B cell (primary cell): ENCODE measurements around the gene AFTPH.

Experiments
- EZH2 ChIP-seq: IDR thresholded peaks from 2 replicates; pipeline ENCODE4 v1.6.1; 2012; ENCODE audit warnings: borderline replicate concordance, low read depth, mild to moderate bottlenecking, moderate library complexity, low read length; ENCODE audit not compliant: insufficient read depth, poor library complexity, severe bottlenecking
- TF ChIP-seq, protein P1 (sequence below): fragments of 200-600 bp; IDR thresholded peaks from one replicate; pipeline ENCODE4 v1.8.0; 2022; ENCODE audit warnings: antibody characterized with exemption, mild to moderate bottlenecking

DNA sequence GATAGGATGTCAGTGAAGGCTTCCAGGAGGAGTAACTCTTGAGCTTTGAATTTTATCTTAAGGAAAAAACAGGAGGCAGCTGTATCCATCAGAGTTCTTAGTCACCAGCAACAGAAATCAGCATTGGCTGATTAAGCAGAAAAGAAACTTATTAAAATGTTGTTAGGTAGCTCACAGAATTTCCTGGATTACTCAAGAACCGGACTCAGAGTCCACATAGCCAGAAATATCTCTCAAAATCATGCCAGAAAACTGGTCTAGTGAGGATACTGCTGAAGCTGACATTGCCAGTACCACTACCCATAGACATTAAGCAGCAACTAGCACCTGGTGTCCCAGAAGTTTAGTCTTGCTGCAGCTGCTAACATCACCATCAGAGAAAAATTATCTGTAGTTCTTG is 10.1 kb upstream of the AFTPH start:
- TF ChIP-seq, protein P1, sequence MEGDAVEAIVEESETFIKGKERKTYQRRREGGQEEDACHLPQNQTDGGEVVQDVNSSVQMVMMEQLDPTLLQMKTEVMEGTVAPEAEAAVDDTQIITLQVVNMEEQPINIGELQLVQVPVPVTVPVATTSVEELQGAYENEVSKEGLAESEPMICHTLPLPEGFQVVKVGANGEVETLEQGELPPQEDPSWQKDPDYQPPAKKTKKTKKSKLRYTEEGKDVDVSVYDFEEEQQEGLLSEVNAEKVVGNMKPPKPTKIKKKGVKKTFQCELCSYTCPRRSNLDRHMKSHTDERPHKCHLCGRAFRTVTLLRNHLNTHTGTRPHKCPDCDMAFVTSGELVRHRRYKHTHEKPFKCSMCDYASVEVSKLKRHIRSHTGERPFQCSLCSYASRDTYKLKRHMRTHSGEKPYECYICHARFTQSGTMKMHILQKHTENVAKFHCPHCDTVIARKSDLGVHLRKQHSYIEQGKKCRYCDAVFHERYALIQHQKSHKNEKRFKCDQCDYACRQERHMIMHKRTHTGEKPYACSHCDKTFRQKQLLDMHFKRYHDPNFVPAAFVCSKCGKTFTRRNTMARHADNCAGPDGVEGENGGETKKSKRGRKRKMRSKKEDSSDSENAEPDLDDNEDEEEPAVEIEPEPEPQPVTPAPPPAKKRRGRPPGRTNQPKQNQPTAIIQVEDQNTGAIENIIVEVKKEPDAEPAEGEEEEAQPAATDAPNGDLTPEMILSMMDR = no peak
- no peak for TF ChIP-seq EZH2
